GM10847 (cell line): ENCODE measurements around the gene SBNO2.

Experiments
- POLR2A ChIP-seq: IDR thresholded peaks from 2 replicates; pipeline ENCODE4 v1.6.1; 2011; ENCODE audit not compliant: insufficient read length; ENCODE audit errors: extremely low read depth

The SBNO2 gene

GRCh38 chr19:1164684-1165531, 9.2 kb downstream of the SBNO2 start:
- no peak for TF ChIP-seq POLR2A

- no peak for TF ChIP-seq POLR2A
Measured at GRCh38 chr19:1163934-1164683, 10.0 kb downstream of the SBNO2 start.

- no peak for TF ChIP-seq POLR2A
Measured at GRCh38 chr19:1163283-1163933, 10.7 kb downstream of the SBNO2 start.

- TF ChIP-seq POLR2A, result no peak
Measured at GRCh38 chr19:1162404-1163282, 11.4 kb downstream of the SBNO2 start.

- no peak for TF ChIP-seq POLR2A
Measured at GRCh38 chr19:1161716-1162115, 12.4 kb downstream of the SBNO2 start.

- TF ChIP-seq POLR2A, result no peak
Measured at GRCh38 chr19:1159864-1160595, 14.0 kb downstream of the SBNO2 start.

GRCh38 chr19:1158885-1159448, 15.1 kb downstream of the SBNO2 start:
- no peak for TF ChIP-seq POLR2A

GRCh38 chr19:1157931-1158884, 15.9 kb downstream of the SBNO2 start:
- TF ChIP-seq POLR2A, result no peak

GRCh38 chr19:1156830-1157615, 17.0 kb downstream of the SBNO2 start:
- TF ChIP-seq POLR2A, result no peak

GRCh38 chr19:1156305-1156801, 17.7 kb downstream of the SBNO2 start:
- TF ChIP-seq POLR2A, result no peak

- no peak for TF ChIP-seq POLR2A
Measured at GRCh38 chr19:1155352-1156304, 18.4 kb downstream of the SBNO2 start.
